A204.1 (cell line): ENCODE measurements around the gene RBSN.

Experiments used
- FAIRE-seq: peaks from 2 replicates; lab custom pipeline; 2012; peaks lifted over from hg19 to GRCh38; lab: Jason Lieb, UNC

The RBSN gene

GRCh38 chr3:15099364-15100098 lies 583 bp upstream of the RBSN start:
- no peak for FAIRE-seq

DNA sequence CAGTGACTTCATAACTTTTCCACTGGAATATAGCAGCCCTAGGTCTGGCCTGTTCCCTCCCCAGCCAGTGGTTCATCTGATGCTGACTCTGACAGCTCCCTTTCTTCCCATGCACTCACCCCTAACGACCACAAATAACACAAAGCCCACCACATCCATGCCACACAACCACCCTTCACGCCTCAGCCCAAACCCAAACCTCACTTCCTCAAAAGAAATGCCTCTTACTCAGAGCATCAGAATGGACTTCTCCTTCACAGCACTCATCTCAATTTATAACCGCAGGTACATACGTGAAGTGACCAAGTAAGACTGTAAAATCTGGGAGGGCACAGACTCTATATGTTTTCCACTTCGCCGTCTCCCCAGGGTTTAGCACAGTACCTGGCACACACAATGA lies 1.1 kb downstream of the RBSN start:
- no peak for FAIRE-seq

DNA sequence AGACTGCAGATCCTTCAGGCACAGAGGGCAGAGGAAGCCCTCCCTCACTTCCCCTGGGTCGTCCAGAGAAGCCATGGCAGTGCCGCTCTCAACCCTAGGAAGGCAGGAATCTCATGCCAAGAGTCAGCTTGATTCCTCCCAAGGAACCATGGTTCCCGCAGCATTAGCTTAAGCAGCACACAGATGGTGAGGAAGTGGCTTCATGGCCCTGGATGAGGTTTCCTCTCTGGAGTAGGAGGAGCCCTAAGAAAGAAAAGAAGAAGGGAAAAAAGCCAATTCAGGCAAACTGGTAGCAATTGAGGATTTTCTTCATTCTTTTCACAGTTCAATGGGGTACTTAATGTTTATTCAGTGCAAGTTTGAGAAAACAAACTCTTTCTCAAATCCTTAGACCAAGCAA lies 2.9 kb downstream of the RBSN start:
- FAIRE-seq, result no peak

DNA sequence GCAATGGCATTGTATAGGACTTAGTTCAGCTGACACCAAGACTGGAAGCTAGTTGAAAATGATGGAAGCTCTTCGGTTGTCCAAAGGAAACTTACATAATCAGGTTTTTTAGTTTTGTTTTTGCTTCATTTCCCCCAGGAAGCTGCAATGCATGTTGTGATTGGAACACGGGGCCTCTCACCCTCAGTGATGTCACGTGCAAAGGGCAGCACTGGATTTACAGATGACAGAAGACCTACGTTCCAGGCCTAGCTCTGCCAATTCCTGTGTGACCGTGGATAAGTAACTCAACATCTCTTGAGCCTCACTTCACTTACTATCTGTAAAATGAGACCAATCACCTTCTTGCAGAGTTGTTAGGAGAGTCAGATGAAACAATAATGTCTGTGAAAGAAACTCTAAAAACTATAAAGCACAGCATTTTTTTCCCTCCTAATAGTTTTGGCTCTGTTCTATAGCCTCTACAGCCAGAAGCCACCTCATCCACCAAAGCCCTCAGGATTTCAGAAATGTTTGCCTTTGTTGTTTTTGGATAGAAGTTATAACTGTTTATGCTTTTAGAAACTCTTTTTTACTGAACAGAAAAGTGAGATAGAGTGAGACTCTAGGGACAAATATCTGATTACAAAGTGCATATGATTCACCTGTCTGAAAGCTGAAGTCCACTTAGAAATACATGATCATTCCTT lies 4.6 kb downstream of the RBSN start:
- FAIRE-seq, result no peak

- FAIRE-seq, result no peak
Measured at GRCh38 chr3:15092686-15093085, 6.3 kb downstream of the RBSN start.

- no peak for FAIRE-seq
Measured at GRCh38 chr3:15091575-15091974, 7.4 kb downstream of the RBSN start.

- no peak for FAIRE-seq
Measured at GRCh38 chr3:15089201-15089600, 9.7 kb downstream of the RBSN start.

DNA sequence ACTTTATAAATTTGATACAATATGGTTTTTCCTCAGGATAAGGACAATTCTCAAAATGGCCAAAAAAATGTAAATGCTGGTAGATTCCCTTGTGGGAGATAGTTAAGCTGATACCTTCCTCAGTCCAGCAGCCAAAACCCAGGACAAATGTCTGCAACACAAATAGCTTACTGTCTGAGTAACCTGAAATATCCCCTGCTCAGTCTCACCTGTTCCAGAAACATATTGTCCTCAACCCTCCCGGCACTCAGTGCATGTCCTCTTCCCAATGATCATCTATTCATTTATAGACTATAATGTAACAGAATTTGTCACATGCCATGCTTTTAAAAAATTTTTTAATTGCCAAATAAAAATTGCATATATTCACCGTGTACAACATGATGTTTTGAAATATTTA lies 12.2 kb downstream of the RBSN start:
- FAIRE-seq, result no peak

DNA sequence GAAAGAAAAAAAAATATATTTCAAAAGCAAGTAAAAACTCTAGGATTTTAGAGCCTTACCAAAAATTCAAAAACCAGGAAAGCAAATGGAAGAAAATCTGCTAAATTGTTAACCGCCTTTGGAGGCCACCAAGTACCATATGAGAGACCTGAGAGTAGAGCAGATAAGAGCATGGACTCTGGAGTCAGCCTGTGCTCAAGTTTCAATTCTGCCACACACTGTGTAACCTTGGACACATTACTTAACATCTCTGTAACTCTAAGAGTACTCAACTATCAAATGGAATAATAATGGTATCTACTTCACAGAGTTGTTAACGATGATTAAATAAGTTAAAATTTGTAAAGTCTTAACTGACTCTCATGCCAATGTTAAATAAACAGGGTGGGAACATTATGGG lies 12.7 kb downstream of the RBSN start:
- FAIRE-seq, result no peak

DNA sequence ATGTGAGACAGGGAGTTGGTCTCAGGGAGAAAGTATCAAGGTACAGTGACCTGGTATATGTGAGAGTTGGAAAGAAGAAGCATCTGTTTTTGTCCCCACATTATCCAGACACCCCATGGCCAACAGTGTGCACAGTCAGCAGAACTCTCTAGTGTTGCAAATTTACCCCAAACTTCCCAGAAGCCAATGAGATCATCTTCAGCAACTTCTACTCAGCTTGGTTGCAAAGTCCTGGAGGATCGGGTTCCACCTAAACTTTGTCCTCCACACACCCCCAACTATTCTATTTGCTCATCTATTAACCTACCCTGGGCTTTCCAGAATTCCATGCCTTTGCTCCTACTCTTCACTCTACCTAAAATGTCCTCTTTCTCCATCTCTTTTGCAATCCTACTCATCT lies 15.7 kb downstream of the RBSN start:
- no peak for FAIRE-seq

GRCh38 chr3:15081960-15082664 lies 16.8 kb downstream of the RBSN start:
- FAIRE-seq, result no peak

GRCh38 chr3:15079091-15079490 lies 19.9 kb downstream of the RBSN start:
- no peak for FAIRE-seq

DNA sequence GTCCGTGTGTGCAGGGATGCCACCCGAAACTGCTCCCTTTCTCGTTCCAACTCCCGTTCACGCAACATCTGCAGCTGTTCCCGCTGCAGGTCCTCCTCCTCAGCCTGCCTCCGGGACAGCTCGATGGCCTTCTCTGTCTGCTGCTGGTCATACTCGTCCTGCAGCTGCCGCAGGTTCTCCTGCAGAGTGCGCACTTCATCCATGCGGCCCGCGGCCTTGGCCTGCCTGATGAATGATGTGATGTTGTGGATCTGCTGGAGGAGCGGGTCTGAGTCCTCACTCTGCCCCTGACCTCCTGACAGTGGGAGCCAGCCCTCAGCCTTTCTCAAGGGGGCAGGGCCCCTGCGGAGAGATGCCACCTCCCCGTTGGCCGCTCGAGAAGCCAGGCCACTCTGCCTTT lies 24.4 kb downstream of the RBSN start:
- FAIRE-seq, result no peak

- FAIRE-seq, result no peak
Measured at GRCh38 chr3:15071699-15072098, 27.2 kb downstream of the RBSN start.

DNA sequence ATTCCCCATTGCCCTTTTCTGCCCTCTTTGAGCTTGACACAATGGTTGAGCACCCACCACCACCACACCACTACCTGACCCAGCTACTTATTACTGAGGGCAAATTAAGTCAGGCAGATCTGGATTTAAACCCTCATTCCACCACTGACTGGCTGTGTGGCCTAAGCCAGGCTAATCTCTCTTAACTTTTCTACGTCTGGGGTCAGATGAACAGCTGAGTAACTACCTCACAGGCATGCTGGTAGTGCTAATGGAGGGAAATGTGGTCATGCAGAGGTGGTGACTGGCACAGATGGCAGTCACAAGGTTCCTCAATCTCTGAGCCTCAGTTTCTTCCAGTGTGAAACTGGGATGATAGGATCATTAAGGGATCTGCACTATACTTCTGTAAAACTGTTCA lies 29.5 kb downstream of the RBSN start:
- FAIRE-seq, result no peak

GRCh38 chr3:15066467-15066866 lies 32.5 kb downstream of the RBSN start:
- no peak for FAIRE-seq

DNA sequence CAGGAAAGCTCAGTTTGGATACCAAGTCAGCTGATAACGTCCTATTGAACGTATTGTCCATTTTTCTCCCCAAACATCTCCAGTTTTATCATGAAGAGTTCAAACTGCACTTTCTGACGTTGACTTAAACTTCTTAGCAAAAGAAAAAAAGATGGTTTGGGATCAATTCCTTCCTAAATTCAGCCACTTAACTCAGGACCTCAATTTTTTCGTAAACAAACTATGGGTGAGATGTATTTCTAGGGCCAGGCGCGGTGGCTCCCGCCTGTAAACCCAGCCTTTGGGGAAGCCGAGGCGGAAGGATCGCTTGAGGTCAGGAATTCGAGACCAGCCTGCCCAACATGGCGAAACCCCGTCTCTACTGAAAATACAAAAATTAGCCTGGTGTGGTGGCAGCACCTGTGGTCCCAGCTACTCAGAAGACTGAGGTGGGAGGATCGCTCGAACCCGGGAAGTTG lies 33.4 kb downstream of the RBSN start:
- no peak for FAIRE-seq

DNA sequence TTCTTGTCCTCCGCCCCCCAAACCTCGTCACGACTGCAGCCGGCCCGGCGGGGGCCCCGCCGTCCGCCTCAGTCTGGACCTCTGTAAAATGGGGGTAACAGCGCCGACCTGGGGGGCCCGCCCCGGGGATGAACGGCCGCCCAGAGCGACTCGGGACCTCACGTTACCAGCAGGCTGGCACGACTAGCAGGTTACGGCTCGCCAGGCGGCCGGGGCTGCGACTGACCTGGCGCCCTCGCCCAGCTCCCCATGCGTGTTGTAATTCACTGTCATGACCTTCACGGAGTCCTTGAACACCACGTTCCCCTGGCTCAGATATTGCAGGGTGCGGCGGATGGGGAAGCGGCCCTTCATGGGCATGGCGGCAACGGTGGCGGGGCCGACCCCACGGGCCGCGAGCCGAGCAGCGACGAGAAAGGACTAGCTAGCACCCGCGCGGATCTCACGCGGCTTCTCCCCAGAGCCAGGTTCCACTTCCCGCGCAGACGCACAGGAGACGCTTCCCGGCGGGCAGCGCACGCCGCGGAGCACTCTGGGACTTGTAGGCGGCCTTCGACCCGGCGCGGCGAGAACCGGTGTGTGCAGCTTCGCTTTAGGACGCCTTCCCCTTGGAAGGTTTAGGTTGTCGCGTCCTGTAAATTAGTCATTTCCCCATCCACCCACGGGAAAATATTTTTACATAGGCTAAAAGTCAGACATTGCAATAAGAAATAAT lies 34.0 kb downstream of the RBSN start, which contains the start of gene MRPS25:
Gene MRPS25 (minus strand): TSS at position 481 of the 715 bp plus-strand sequence. CDS start 121 bp downstream, at position 360.
- FAIRE-seq, result no peak

DNA sequence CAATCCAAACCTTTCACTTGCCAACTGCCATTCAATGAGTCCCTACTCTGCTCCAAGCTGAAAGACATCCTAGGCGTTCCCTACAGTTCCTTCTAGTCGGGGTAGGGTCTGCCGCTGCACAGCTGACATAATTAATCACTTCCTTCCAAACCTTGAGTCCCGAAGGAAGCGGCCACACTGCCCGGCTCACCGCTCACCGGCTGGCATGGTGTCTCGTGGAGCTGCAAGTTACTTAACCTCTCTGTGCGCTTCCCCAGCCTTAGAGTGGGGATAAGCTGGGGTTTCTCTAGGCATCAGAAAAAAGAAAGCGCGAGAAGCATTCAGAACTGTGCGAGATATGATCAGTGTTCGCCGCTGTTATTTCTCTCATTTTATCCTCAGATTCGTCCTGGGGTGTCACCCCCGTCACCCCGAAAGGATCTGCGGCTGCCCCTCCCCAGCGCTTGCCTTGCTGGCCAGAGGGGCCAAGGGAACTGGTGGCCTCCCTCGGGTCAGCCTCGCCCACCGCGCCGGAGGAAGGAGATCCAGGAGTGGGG lies 34.6 kb downstream of the RBSN start:
- FAIRE-seq, result no peak

DNA sequence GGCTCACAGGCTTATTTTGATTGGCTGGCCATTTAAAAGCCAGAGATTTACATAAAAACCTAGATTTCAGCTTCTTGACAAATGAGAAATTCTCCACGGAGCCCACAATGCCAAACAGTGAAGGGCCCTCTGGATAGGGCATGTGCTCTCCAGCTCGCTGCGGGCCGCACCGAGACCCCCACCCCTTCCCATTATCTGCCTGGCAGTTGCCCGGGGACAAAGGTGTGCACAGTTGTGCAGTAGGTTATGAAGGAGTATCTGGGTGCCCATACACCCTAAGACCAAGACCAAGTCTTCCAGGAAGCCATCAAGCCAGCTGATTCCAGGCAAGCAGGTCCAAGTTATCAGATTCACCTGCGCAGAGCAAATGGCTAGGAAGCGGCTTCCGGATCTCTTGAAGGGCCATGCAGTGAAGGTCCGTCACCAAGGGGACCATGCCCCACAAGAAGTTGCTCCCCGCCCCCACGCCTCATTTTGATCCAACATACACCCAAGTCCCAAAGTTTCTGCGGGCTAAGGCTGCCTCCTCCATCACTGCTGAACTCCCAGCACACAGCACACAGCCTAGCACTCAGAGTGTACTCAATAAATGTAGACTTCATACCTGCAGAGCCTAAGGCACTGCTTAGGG lies 35.2 kb downstream of the RBSN start:
- no peak for FAIRE-seq

GRCh38 chr3:15063238-15063637 lies 35.7 kb downstream of the RBSN start:
- no peak for FAIRE-seq

GRCh38 chr3:15060029-15060428 lies 38.9 kb downstream of the RBSN start:
- no peak for FAIRE-seq
